Keratinocyte (primary cell): Measurements from ENCODE around the gene TWIST1. TPM values are rescaled to one million over a fixed set of nuclear protein-coding genes. Genes with fewer than 3 reads are reported as not detected.

Experiments used
- DNase-seq: peaks from one replicate; pipeline ENCODE4 v3.0.0-alpha.2; 2011; ENCODE audit warnings: low read depth, missing footprints, low spot score
- FAIRE-seq: peaks from 2 replicates; lab custom pipeline; 2011; peaks lifted over from hg19 to GRCh38; lab: Jason Lieb, UNC
- H2AFZ ChIP-seq: 2 replicates; pipeline ENCODE4 v1.6.0; 2012; ENCODE audit warnings: low read length, control low read depth, inconsistent platforms; ENCODE audit not compliant: control insufficient read depth
- H3K27ac ChIP-seq: 2 replicates; pipeline ENCODE4 v1.5.1; 2011; ENCODE audit warnings: low read length; ENCODE audit not compliant: control insufficient read depth, insufficient read depth
- H3K27me3 ChIP-seq: 3 replicates; pipeline ENCODE4 v1.6.0; 2011; ENCODE audit warnings: low read length; ENCODE audit not compliant: control insufficient read depth, insufficient read depth; ENCODE audit errors: extremely low read depth
- H3K36me3 ChIP-seq, 2 experiments: 2 replicates in 1 of 2; 3 replicates in 1 of 2; pipeline ENCODE4 v1.5.1; 2011; ENCODE audit warnings: low read length in 2 of 2, mild to moderate bottlenecking in 1 of 2; ENCODE audit not compliant: control insufficient read depth in 2 of 2, insufficient read depth in 2 of 2; ENCODE audit errors: extremely low read depth in 1 of 2
- H3K4me1 ChIP-seq: 3 replicates; pipeline ENCODE4 v1.5.1; 2011; ENCODE audit warnings: low read length; ENCODE audit not compliant: control insufficient read depth, insufficient read depth; ENCODE audit errors: extremely low read depth
- H3K4me2 ChIP-seq: 3 replicates; pipeline ENCODE4 v1.6.0; 2011; ENCODE audit warnings: low read depth, low read length; ENCODE audit not compliant: control insufficient read depth, insufficient read depth; ENCODE audit errors: extremely low read depth
- H3K4me3 ChIP-seq, 3 experiments: fragments of 200-600 bp in 1 of 3; sonication (generic) in 1 of 3; 2 replicates in 2 of 3; 3 replicates in 1 of 3; pipeline ENCODE4 v1.5.1; 2011 to 2016; ENCODE audit warnings: low read length in 3 of 3, mild to moderate bottlenecking in 3 of 3, control low read depth in 2 of 3, inconsistent platforms in 1 of 3, low read depth in 1 of 3, mixed read lengths in 1 of 3, mixed run types in 1 of 3, moderate library complexity in 1 of 3; ENCODE audit not compliant: control insufficient read depth in 2 of 3, insufficient read depth in 2 of 3; ENCODE audit errors: extremely low read depth in 1 of 3
- H3K79me2 ChIP-seq: 2 replicates; pipeline ENCODE4 v1.6.0; 2012; ENCODE audit warnings: low read length; ENCODE audit not compliant: control insufficient read depth, insufficient read depth
- H3K9ac ChIP-seq: 3 replicates; pipeline ENCODE4 v1.6.0; 2011; ENCODE audit warnings: low read length; ENCODE audit not compliant: control insufficient read depth, insufficient read depth; ENCODE audit errors: extremely low read depth
- H3K9me1 ChIP-seq: 3 replicates; pipeline ENCODE4 v1.6.0; 2011; ENCODE audit warnings: low read length; ENCODE audit not compliant: control insufficient read depth, insufficient read depth; ENCODE audit errors: extremely low read depth
- H3K9me3 ChIP-seq: 2 replicates; pipeline ENCODE4 v1.5.1; 2012; ENCODE audit warnings: low read depth, low read length; ENCODE audit not compliant: control insufficient read depth
- H4K20me1 ChIP-seq: 3 replicates; pipeline ENCODE4 v1.6.0; 2011; ENCODE audit warnings: low read length; ENCODE audit not compliant: control insufficient read depth, insufficient read depth; ENCODE audit errors: extremely low read depth
- EZH2 ChIP-seq: IDR thresholded peaks from one replicate; pipeline ENCODE4 v1.6.1; 2012; ENCODE audit warnings: inconsistent platforms, mild to moderate bottlenecking, low read length, moderate library complexity
- dilution Hi-C: fragments of 300-500 bp; cut with MboI; formaldehyde crosslinking; loops from one replicate; pipeline ENCODE4 v1.7.0; 2020; ENCODE audit warnings: low sequenced_read_pairs; ENCODE audit not compliant: extremely low pct_ligation_motif_present
- polyA plus RNA-seq, 5 experiments: library from polyadenylated mRNA; depleted of rRNA in 3 of 5; stranded (reverse) in 3 of 5; stranded (forward) in 1 of 5; unstranded in 1 of 5; fragments of >200 nt; gene quantifications; 1 replicate in 1 of 5; 2 replicates in 3 of 5; 3 replicates in 1 of 5; pipeline versions ENCODE4 v1.2.1 to v1.2.3, GENCODE V29; 2011 to 2012; ENCODE audit warnings: missing spikeins in 2 of 5, low read depth in 1 of 5, low replicate concordance in 1 of 5
- TF ChIP-seq, protein P1 (sequence below), 3 experiments: IDR thresholded peaks in 1 of 3; conservative IDR thresholded peaks in 1 of 3; optimal IDR thresholded peaks in 1 of 3; 2 replicates in 2 of 3; 3 replicates in 1 of 3; pipeline versions ENCODE3 to v1.5.1; 2011; ENCODE audit warnings: low read length in 3 of 3, mild to moderate bottlenecking in 3 of 3, moderate library complexity in 2 of 3, control low read depth in 1 of 3, inconsistent platforms in 1 of 3; ENCODE audit not compliant: insufficient read depth in 2 of 3; ENCODE audit errors: extremely low read depth in 1 of 3

TWIST1 gene
- polyA plus RNA-seq, 1 donor (not counting 4 experiments of a cell fraction or from before 2014, with no cell fraction given), result 1.5 TPM

GRCh38 chr7:19107356-19108146, 9.9 kb downstream of the TWIST1 start:
- no peaks in the 10 kb centered on the region for H3K9me1 ChIP-seq
- TF ChIP-seq EZH2, result peak; percentile 74
- TF ChIP-seq, protein P1, sequence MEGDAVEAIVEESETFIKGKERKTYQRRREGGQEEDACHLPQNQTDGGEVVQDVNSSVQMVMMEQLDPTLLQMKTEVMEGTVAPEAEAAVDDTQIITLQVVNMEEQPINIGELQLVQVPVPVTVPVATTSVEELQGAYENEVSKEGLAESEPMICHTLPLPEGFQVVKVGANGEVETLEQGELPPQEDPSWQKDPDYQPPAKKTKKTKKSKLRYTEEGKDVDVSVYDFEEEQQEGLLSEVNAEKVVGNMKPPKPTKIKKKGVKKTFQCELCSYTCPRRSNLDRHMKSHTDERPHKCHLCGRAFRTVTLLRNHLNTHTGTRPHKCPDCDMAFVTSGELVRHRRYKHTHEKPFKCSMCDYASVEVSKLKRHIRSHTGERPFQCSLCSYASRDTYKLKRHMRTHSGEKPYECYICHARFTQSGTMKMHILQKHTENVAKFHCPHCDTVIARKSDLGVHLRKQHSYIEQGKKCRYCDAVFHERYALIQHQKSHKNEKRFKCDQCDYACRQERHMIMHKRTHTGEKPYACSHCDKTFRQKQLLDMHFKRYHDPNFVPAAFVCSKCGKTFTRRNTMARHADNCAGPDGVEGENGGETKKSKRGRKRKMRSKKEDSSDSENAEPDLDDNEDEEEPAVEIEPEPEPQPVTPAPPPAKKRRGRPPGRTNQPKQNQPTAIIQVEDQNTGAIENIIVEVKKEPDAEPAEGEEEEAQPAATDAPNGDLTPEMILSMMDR (optimal IDR thresholded peaks at IDR 0.05 in 1 of 3, IDR thresholded peaks at IDR 0.05 in 1 of 3, conservative IDR thresholded peaks at IDR 0.05 in 1 of 3; ENCODE audit: extremely low read depth in 1 of 3, insufficient read depth in 2 of 3, low read length in 3 of 3), result no peak
- H3K36me3 ChIP-seq, result no peaks in the 10 kb centered on the region
- H3K27ac ChIP-seq, result no peak overlapping the region
- H3K79me2 ChIP-seq, result no peaks in the 10 kb centered on the region
- H3K4me2 ChIP-seq, result peak overlapping the region; percentile 79
- no peaks in the 10 kb centered on the region for H3K9me3 ChIP-seq
- peak overlapping the region; percentile 75 for H2AFZ ChIP-seq
- dilution Hi-C loops, result no loop called here
- peaks cover 12% of the 10 kb centered on the region for H3K4me1 ChIP-seq
- no peaks in the 10 kb centered on the region for H4K20me1 ChIP-seq
- H3K27me3 ChIP-seq, result peaks cover 63% of the 10 kb centered on the region
- DNase-seq (no peak), FAIRE-seq (no peak)
- H3K9ac ChIP-seq, result no peak overlapping the region
- H3K4me3 ChIP-seq, result peak overlapping the region in 2 of 3 experiments; percentile 55 to 68

DNA sequence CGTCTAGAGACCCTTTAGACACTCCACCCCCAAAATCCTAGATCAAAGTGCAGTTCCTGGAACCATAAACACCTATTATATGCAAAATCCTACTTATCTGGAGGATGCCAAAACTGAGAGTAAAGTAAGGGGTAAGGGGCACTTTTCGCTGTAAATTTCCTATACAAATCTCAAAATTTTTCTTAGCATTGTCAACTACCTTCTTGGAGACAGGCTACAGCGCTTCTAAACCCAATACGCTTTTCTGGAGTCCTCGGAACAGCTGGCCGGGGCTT, 10.4 kb downstream of the TWIST1 start:
- DNase-seq, result no peak
- no peak overlapping the region for H3K27ac ChIP-seq
- no peak overlapping the region for H2AFZ ChIP-seq
- H3K79me2 ChIP-seq, result no peaks in the 10 kb centered on the region
- no peaks in the 10 kb centered on the region for H3K36me3 ChIP-seq
- TF ChIP-seq, protein P1 (optimal IDR thresholded peaks at IDR 0.05 in 1 of 3, IDR thresholded peaks at IDR 0.05 in 1 of 3, conservative IDR thresholded peaks at IDR 0.05 in 1 of 3; ENCODE audit: extremely low read depth in 1 of 3, insufficient read depth in 2 of 3, low read length in 3 of 3), result no peak
- TF ChIP-seq EZH2, result no peak
- no peaks in the 10 kb centered on the region for H3K9me3 ChIP-seq
- peaks cover 60% of the 10 kb centered on the region for H3K27me3 ChIP-seq
- H3K4me2 ChIP-seq, result peak overlapping the region; percentile 79
- no peak overlapping the region for H3K9ac ChIP-seq
- dilution Hi-C loops, result no loop called here
- peak overlapping the region in 2 of 3 experiments; percentile 55 to 68 for H3K4me3 ChIP-seq
- H4K20me1 ChIP-seq, result no peaks in the 10 kb centered on the region
- peaks cover 12% of the 10 kb centered on the region for H3K4me1 ChIP-seq
- no peak for FAIRE-seq
- H3K9me1 ChIP-seq, result no peaks in the 10 kb centered on the region
